Right ventricle myocardium superior (tissue), 1 donor: ENCODE results near the gene LDLRAD4. TPM values are rescaled to one million over a fixed set of nuclear protein-coding genes. Genes with fewer than 3 reads are reported as not detected.

ENCODE experiments used
- ATAC-seq: fragments of 200-7000 bp; cut with Tn5 transposase; one replicate; pipeline ENCODE4 v1.9.1; 2020; ENCODE audit warnings: mild to moderate bottlenecking; ENCODE audit not compliant: poor library complexity
- DNase-seq: peaks from one replicate; pipeline ENCODE4 v3.0.0-alpha.2; 2020
- intact Hi-C: fragments of 100-400 bp; cut with DNase I; formaldehyde crosslinking; loops from one replicate; pipeline ENCODE4 v1.11.2; 2022
- total RNA-seq: library from RNA; stranded (reverse); fragmentation: NEBNext Ultra II Directional; extraction: Animal tissue kit (Norgen Biotek cat#: 25700); gene quantifications from one replicate; pipeline ENCODE4 v1.2.1, GENCODE V29; 2021
- donor health status: DM: no; HTN: yes; CAD: no; lungs with severe emphysema.

LDLRAD4 gene
- total RNA-seq, 1 donor from 2014 or later: 29.3 TPM

DNA sequence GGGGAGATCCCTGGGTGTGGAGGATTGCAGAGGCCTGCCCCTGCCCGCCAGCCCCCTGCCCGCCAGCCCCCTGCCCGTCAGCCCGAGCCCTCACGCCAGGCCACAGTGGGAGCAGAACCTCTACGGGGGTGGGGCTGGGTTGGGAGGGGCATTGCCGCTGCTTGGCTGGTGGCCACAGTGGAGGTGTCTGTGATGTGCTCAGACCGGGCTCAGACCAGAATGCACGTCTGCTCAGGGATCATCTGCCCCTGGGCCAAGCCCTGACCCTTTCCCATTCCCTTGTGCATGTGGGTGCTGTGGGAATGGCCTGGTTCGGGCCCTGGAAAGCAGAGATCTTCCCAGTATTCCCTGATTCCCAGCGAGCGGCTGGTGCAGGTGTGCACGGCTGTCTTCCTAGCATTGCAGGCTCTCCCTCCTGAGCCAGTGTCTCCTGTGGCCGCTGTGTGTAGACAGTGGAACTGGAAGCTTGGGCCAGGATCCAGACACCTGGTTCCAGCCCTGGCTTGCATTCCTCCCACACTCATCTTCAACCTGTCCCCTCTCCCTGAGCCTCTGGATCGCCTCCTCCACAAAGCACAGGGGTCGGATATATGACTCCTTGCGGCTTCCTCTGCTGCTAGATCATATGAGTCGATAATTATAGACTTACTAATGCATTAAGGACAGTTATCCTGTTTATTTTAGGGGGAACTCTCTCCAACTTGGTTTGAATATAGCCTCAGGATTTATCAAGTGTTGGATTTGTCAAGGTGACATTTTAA is 161.6 kb downstream of the LDLRAD4 start:
- ATAC-seq (peak; percentile 42), DNase-seq (peak; percentile 60)
- intact Hi-C loops: loop anchor here (5.0 kb wide), 1 partner anchor 163 kb away; the partner anchor contains the start of gene LDLRAD4

DNA sequence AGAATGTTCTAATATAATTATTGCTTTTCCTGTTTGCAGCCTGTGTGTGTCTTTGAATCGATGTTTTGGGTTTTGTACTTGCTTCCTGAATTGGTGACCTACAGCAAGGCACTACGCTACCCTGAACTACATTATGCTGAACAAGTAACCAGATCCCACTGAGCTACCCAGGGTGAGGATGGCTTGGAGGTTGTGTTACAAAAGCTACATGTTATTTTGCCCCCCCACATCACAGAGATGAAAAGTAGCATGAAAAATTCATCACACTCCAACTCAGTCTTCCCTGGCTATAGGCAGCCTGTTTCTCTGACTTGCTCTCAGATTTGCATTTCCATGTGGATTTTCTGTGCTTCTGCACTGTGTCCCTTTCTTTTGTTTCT is 162.1 kb downstream of the LDLRAD4 start:
- ATAC-seq (no peak), DNase-seq (no peak)
- intact Hi-C loops: no loop called here

DNA sequence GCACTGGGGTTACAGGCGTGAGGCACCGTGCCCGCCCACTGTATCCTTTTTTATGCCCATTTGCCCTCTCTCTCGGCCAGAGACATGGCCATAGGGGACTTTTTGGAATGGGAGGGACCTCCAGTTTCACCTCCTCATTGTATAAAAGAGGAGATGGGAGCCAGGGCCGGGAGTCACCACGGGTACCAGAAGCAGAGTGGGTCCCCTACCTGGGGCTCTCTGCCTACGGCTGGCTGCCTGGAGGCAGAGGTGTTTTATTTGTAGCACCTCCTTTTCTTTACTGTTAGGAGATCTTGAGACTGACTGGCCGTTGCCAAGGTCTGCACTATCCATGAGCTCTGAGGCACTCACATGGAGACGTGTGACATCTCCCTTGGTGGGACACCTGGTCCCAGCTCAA is 162.8 kb downstream of the LDLRAD4 start:
- ATAC-seq: no peak
- DNase-seq: no peak
- intact Hi-C loops: no loop called here

DNA sequence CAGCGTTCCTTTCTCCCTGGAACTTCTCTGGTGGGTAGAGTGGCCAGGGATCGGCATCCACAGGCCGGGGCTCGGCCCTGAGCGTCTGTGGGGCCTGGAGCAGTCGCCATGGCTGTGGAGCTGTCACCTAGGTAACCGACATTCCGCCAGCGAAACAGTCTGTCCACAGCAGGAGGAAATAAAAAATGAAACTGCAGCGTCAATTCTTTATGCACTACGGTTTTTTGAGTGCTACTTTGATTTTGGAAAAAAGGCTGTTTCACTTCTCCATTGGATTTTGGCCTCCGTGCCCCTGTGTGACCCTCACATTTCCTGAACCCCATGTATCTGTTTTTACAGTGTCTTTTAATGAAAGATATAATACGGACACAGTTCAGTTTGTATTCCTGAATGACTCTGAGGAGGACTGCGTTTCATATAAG is 163.4 kb downstream of the LDLRAD4 start:
- DNase-seq: peak; percentile 84
- intact Hi-C loops: no loop called here
- peak; percentile 86 for ATAC-seq

DNA sequence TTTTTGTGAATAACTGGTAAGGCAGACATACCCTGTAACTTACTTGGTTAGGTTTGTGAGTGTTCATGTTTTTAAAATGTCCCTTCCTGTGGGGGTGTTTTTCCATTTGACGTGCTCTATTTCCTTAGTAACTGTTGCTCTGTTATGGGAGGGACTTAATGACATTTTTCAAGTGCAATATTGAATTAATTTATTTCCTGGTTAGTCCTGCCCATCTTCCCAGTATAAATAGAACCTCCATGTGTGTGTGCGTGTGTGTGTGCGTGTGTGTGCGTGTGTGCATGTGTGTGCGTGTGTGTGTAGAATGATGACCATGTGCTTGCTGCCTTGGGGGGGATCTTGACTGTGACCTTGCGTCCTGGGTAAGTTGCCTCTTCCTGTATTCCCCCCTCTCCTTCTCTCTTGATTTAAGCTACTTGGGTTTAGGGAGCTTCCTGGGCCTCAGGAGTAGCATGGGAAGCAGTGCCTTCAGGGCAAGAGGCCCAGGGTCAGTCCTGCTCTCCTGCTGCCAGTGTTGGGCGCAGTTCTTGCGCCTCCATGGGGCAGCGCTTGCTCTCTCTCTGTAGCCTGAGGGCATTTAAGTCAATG is 163.9 kb downstream of the LDLRAD4 start:
- ATAC-seq (peak; percentile 49), DNase-seq (no peak)
- intact Hi-C loops: no loop called here

DNA sequence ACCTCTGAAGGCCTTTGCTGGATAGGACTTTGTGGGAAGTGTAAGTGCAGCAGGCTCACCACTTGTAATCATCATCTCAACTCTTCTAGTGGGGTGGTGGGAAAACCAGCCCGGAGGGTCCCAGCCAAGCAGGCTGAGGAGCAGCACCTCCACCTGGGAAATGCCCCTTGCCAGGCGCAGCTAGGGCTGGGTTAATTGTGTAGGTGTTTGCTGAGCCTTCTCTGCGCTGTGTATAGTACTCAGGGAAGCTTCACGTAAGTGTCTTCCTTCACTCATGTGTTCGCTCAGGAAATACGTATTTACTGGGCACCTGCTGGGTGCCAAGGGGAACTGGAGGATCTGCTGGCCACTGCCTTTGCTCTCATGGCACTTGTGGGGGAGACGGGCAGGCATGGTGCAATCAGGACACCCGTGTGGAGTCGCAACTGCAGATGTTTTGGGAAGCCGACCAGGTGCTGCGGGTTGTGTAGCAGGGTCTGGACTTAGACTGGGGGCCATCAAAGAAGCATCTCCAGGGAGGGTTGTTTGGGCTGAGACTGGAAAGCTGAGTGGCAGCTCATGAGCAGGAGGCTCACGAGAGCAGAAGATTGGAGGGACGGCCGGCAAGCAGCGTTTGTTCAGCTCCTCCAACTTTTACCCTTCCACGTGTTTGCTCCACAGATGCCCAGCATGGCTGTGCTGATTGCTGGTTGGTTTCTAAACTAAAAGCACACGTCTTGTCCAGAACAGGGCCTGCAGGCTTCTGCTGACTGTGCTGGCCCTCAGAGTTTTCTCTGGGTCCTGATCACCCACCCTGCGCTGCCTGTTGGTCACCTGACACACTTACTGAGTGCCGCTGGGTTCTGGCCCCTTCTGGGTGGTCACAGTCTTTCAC is 164.6 kb downstream of the LDLRAD4 start:
- DNase-seq (no peak), ATAC-seq (no peak)
- intact Hi-C loops: no loop called here

DNA sequence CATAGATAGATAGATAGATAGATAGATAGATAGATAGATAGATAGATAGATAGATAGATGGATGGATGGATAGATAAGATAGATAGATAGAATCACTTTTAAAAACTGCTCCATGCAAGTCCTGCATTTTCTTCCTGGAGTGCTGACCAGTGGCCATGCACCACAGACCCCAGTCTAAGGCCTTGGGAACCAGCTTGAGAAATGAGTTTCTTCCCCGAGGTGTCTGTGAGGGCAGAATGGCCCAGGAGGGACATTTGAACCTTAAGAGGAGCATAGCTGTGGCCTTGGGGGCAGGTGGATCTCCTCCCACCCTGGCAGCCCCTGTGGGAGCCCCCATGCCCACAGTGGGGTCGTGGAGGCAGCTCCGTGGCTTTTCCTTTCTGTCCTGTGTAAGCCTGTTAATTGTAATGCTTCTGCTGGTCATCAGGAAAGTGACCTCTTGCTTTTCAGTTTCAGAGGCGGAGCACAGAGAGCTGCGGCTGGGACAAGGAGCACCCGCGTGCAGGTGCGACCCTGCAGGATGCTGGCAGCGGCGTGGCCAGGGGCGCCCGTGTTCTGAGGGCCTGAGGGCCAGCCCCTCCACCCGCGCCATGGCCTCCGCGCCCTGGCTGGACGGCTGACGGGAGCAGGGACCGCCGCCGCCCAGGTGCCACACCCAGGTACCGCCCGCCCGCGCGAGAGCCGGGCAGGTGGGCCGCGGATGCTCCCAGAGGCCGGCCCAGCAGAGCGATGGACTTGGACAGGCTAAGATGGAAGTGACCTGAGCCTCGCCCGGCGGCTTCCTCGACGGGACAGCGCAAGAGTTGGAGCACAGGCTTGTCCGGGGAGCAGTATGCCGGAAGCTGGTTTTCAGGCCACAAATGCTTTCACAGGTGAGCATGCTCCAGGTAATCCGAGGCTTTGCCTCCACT is 168.6 kb downstream of the LDLRAD4 start:
- intact Hi-C loops: no loop called here
- DNase-seq: no peak
- no peak for ATAC-seq

DNA sequence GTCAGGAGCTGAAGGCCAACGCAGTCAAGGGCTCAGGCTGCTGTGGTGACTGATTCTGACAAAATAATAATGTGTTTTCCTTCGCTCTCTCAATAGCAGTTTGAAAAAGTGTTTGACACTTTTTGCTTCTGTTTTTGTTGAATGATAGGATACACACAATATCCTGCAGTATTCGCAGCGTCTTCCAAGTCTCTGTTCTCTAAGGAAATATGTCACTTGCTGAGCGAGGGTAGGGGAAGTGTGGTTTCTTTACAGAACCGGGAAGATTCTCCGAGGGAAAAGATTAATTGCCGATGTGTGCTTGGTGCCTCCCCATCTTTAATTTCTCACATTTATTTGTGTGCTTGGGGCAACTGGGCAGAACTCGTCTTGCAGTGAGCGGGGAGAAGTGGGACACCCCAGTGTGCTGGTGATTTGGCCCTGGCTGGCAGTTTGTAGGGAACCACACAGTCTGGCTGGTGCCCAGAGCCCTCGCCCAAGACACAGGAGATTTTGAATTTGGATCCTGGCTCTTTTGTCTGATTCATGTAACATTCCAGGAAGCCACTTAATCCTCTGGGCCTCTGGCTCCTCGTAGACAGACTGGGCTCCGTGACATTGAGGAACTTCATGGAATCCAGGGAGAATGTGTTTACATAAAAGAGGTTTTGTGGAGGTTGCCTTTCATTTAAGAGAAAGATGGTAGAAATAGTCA is 169.4 kb downstream of the LDLRAD4 start:
- ATAC-seq: no peak
- intact Hi-C loops: no loop called here
- DNase-seq: no peak

DNA sequence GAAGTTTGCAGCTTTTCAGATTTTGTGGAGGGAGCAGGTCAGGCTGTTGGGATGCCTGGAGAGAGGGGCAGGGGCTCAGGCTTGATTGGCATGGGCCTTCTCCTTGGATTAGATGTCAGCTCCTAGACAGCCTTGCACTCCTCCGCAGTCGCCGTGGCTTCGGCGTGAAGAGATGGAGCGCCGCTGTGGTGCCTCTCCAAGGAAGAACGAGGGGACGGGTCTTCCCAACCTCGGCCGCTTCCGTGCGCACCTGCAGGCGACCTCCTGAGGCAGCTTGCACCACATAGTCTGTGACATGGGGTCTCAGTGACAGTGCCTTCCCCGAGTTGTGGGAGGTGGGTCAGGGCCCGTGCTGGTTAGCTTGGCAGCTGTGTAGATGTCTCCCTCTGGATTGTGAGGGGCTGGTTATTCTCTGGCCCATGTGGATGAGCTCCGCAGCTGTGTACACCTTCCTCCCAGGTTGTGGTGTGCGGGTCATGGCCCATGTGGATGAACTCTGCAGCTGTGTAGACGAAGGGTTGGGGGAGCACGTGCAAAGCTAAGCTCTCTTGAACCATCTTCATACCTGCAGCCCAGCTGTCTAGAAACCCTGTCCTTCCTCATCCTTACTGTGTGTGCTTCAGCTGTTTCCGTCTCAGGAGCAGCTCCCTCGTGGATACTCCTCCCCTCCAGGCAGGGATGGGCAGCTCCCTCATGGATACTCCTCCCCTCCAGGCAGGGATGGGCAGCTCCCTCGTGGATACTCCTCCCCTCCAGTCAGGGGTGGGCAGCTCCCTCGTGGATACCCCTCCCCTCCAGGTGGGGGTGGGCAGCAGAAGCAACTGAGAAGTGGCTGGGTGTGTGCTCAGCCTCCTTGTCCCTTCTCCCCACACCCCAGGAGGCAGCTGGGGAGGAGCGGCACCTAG is 170.3 kb downstream of the LDLRAD4 start:
- intact Hi-C loops: no loop called here
- DNase-seq: no peak
- ATAC-seq: no peak

DNA sequence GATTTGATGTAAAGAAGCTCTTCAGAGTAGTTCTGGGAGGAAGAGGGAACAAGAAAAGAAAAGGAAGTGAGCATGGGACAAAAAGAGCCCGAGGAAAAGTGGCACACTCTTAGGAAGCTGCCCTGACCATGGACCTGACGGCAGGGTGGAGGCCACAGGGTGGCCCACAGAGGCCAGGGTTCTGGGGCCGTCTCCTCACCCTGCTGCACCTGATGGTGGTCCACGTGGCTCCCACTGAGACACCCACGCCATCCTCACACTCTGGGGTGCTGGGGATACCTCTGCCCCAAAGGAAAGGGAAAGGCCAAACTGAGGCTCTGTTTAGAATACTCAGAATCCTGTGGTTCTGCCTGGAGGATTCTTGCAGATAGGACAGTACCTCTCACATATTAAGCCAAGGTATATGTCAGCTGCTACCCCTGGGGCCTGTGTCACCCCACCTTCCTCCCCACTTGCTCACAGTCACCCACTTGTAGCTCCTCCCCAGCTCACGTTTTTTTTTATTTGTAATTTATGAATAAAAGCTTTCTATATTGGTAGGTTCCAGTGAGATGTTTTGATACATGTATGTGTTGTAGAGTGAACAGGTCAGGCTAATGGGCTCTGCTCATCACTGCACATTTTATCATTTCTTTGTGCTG is 171.1 kb downstream of the LDLRAD4 start:
- intact Hi-C loops: no loop called here
- ATAC-seq (no peak), DNase-seq (no peak)

DNA sequence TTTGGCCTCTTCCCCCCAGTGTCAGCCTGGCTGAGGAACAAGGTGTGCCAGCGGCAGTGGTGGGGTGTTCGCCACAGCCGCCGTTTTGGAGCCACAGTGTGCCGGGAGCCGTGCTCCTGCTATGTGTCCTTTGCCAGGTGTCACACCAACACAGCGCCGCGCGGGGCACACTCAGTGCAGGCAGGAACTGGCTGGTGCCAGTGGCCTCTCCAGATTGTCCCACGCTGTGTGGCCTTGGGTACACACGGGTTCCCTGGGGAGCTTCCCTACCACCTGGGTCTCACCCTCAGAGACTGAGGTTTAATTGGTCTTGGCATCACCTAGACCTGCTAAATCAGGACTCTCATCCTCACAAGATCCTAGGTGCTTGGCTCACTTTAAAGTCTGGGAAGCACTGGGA is 171.6 kb downstream of the LDLRAD4 start:
- no peak for ATAC-seq
- DNase-seq: no peak

DNA sequence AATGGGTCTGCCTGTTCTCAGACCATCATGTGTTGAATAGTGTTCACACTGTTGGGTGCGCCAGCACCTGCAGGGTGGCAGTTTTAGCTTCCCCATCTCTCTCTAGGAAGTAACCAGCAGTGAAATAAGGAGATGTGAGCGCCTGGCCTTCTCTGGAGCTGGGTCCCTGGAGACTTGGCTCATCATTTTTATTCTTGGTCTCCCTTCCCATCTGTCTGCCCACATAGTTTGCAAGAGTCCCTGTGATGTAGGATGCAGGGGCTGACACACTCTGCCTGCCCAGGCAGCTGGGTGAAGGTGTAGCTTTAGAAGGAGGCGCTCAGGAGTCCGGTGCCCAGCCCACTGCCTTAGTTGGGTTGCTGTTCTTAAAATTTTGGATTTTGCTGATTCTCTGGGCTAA is 172.2 kb downstream of the LDLRAD4 start:
- intact Hi-C loops: no loop called here
- DNase-seq (no peak), ATAC-seq (no peak)

More for the DNA sequence above, 171.6 kb downstream of the LDLRAD4 start:
- intact Hi-C loops: no loop called here

DNA sequence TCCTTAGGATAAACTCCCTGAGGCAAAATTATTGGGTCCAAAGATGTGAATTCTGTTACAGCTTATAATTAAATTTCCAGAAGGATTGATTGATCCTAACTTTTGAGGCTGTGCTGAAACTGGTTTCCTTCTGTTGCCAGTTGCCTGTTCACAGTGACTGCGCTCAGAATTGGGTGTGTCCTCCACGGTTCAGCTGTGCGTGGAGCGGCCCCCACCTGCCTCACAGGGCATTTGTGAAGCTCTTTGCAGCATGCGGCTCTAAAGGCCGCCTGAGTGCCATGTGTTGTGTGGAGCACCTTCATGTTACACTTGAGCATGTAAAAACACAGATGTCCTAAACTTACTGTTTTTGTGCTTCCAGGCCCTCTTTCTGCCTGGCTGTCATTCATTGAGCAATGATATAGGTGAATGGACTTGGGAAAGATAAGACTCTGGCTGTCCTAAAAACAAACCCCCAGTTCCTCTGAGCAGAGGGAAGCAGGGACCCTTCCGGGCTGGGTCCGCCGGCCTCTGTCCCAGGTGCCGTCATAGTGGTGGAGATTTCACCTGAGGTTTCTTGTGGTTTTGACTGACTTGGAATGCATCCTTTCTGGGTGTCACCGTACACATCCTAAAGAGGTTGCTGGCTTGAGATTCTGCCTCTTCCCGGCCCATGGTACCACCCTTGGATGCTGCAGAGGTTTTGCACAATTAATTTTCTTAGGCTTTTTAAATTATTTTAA is 173.6 kb downstream of the LDLRAD4 start:
- ATAC-seq (no peak), DNase-seq (no peak)
- intact Hi-C loops: no loop called here

DNA sequence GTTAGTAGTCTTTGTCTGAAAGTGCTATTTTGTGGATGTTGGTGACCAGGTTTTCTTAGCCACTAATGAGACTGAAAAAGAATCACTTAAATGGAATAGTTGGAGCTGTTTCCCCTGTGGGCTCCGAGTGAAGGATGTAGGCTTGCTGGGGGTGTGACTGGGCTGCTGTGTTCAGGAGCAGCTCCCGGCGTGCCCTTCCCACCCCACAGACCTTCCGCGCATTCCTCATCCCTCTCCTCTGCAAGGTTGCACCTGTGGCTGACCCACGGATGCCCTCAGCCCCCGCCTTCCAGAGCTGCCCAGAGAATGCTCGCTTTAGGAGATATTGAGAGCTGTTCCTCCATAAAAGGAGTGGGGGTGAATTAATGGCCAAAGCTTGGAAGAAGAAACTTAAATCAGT is 174.3 kb downstream of the LDLRAD4 start:
- ATAC-seq (no peak), DNase-seq (no peak)
- intact Hi-C loops: no loop called here

DNA sequence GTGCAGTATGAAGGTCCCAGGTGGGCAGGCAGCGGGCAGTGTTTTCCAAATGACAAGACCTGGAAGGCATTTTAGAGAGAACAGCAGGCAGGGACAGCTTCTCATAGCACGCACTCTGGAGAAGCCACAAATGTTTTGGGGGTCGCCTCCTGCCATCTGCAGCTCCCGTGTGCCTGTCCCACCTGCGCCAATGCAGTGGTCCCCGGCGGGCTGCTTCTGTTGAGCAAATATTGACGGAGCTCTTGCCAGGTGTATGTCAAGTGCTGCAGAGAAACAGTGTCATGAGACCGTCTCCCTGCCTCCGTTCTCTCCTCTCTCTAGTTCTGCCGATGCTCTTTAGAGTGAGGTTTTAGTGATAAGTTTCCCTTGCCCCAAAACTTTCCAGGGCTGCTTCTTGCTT is 174.8 kb downstream of the LDLRAD4 start:
- DNase-seq (no peak), ATAC-seq (no peak)
- intact Hi-C loops: no loop called here

DNA sequence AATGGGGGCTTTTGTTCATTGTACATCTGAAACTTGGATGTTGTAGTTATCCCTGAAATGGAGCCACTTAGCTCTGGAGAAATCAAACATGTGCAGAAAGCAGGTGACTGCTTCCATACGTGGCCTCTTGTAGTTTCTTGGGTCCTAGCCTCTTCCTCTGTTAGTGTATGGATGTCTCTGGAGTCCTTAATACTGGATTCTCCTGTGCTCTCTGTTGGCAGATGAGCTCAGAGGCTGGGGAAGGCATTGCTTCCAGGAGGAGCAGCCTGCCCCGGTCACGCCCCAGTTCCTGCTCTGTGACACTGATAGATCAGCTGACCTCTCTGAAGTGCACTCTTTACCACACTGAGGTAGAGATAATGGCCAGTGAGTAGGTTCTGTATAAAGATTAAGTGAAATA is 176.2 kb downstream of the LDLRAD4 start:
- intact Hi-C loops: no loop called here
- no peak for DNase-seq
- peak; percentile 45 for ATAC-seq
